B cell (primary cell): ENCODE results near the gene HIC1.

ENCODE experiments used
- EZH2 ChIP-seq: IDR thresholded peaks from 2 replicates; pipeline ENCODE4 v1.6.1; 2012; ENCODE audit warnings: borderline replicate concordance, low read depth, mild to moderate bottlenecking, moderate library complexity, low read length; ENCODE audit not compliant: insufficient read depth, poor library complexity, severe bottlenecking
- TF ChIP-seq, protein P1 (sequence below): fragments of 200-600 bp; IDR thresholded peaks from one replicate; pipeline ENCODE4 v1.8.0; 2022; ENCODE audit warnings: antibody characterized with exemption, mild to moderate bottlenecking

DNA sequence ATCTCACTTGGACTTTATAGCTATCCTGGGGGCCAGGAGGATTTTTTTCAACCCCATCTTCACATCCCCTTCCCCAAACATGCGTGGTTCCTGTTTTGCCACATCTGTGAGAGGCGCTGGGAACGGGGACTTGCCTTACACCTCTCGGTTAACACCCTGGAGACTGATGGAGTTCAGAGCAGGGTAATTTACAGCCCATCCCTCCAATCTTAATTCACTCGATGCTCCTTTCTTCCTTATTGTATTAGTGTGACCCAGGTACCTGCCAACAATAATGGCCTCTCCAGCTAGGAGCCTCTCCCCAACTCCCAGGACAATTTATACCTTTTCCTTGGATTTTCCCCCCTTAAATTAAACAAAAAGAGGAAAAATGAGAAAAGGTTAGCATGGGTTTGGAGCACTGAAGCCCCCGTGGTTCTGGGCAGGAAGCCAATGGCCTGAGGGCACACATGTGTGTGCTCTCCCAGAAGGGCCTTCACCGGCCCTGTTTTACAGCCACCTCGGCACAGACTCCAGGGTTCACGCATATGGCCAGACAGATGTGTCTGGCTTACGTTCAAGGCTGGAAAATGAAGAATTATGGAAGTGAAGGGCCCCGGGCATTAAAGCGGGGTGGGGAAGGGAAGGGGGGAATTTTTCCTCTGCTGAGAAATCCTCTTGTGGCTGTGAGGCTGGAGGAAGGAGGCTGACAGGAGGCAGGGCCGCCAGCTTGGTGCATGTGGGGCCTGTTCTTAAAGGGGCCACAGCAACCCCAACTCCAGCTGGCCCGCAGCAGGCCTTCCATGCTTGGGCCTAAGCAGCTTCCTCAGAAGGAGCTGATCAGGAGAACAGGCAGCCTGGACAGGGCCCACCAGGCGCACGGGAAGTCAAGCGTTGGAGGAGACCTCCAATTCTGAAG, 21.4 kb downstream of the HIC1 start:
- TF ChIP-seq, protein P1, sequence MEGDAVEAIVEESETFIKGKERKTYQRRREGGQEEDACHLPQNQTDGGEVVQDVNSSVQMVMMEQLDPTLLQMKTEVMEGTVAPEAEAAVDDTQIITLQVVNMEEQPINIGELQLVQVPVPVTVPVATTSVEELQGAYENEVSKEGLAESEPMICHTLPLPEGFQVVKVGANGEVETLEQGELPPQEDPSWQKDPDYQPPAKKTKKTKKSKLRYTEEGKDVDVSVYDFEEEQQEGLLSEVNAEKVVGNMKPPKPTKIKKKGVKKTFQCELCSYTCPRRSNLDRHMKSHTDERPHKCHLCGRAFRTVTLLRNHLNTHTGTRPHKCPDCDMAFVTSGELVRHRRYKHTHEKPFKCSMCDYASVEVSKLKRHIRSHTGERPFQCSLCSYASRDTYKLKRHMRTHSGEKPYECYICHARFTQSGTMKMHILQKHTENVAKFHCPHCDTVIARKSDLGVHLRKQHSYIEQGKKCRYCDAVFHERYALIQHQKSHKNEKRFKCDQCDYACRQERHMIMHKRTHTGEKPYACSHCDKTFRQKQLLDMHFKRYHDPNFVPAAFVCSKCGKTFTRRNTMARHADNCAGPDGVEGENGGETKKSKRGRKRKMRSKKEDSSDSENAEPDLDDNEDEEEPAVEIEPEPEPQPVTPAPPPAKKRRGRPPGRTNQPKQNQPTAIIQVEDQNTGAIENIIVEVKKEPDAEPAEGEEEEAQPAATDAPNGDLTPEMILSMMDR: no peak
- no peak for TF ChIP-seq EZH2
